Fibroblast of lung (primary cell): ENCODE measurements around the gene CMIP. TPM values are rescaled to one million over a fixed set of nuclear protein-coding genes. Genes with fewer than 3 reads are reported as not detected.

ENCODE experiments used
- DNase-seq, 2 donors: peaks; one replicate each; pipeline versions ENCODE4 v3.0.0 to v3.0.0-alpha.2; 2010; ENCODE audit warnings: low read depth in 2 of 2
- H2AFZ ChIP-seq: 2 replicates; pipeline ENCODE4 v1.5.1; 2012; ENCODE audit warnings: low read length, control low read depth, inconsistent platforms
- H3K27ac ChIP-seq: 2 replicates; pipeline ENCODE4 v1.5.1; 2011; ENCODE audit warnings: low read length, control low read depth; ENCODE audit not compliant: insufficient read depth
- H3K27me3 ChIP-seq: 2 replicates; pipeline ENCODE4 v1.5.1; 2011; ENCODE audit warnings: mild to moderate bottlenecking, low read length; ENCODE audit not compliant: control insufficient read depth, insufficient read depth
- H3K36me3 ChIP-seq: 2 replicates; pipeline ENCODE4 v1.5.1; 2011; ENCODE audit warnings: low read length; ENCODE audit not compliant: control insufficient read depth, insufficient read depth
- H3K4me1 ChIP-seq: 2 replicates; pipeline ENCODE4 v1.5.1; 2011; ENCODE audit warnings: low read length; ENCODE audit not compliant: control insufficient read depth, insufficient read depth; ENCODE audit errors: extremely low read depth
- H3K4me2 ChIP-seq: 2 replicates; pipeline ENCODE4 v1.5.1; 2011; ENCODE audit warnings: low read length, control low read depth; ENCODE audit not compliant: insufficient read depth; ENCODE audit errors: extremely low read depth
- H3K4me3 ChIP-seq, 4 experiments: fragments of 200-600 bp in 1 of 4; sonication (generic) in 1 of 4; replicated peaks in 1 of 4; 2 replicates each; pipeline ENCODE4 v1.5.1; 2011 to 2016; ENCODE audit warnings: low read length in 4 of 4, low read depth in 3 of 4, mild to moderate bottlenecking in 3 of 4, control low read depth in 2 of 4, inconsistent platforms in 1 of 4, mixed read lengths in 1 of 4; ENCODE audit not compliant: insufficient read depth in 1 of 4; ENCODE audit errors: control extremely low read depth in 1 of 4
- H3K79me2 ChIP-seq: 2 replicates; pipeline ENCODE4 v1.5.1; 2012; ENCODE audit warnings: mild to moderate bottlenecking, low read length, inconsistent platforms; ENCODE audit not compliant: control insufficient read depth, insufficient read depth
- H3K9ac ChIP-seq: 2 replicates; pipeline ENCODE4 v1.5.1; 2011; ENCODE audit warnings: mild to moderate bottlenecking, low read length, control low read depth; ENCODE audit not compliant: insufficient read depth
- H3K9me3 ChIP-seq: 2 replicates; pipeline ENCODE4 v1.5.1; 2012; ENCODE audit warnings: low read depth, low read length; ENCODE audit not compliant: control insufficient read depth, insufficient read depth
- H4K20me1 ChIP-seq: 2 replicates; pipeline ENCODE4 v1.5.1; 2011; ENCODE audit warnings: low read length; ENCODE audit not compliant: control insufficient read depth, insufficient read depth; ENCODE audit errors: extremely low read depth
- CTCF ChIP-seq, 2 donors: IDR thresholded peaks in 1 of 2; conservative IDR thresholded peaks in 1 of 2; 1 replicate in 1 of 2; 2 replicates in 1 of 2; pipeline ENCODE4 v1.5.1; 2011 to 2012; ENCODE audit warnings: low read length in 2 of 2, control low read depth in 1 of 2, inconsistent platforms in 1 of 2, low read depth in 1 of 2, mild to moderate bottlenecking in 1 of 2
- EZH2 ChIP-seq: IDR thresholded peaks from 2 replicates; pipeline ENCODE4 v1.5.1; 2012; ENCODE audit warnings: low read length, control low read depth, mild to moderate bottlenecking; ENCODE audit errors: missing control alignments
- polyA plus RNA-seq, 2 donors: library from polyadenylated mRNA; depleted of rRNA in 1 of 2; stranded (reverse) in 1 of 2; unstranded in 1 of 2; fragments of >200 nt; gene quantifications; 2 replicates each; pipeline ENCODE4 v1.2.1, GENCODE V29; 2011 to 2012; ENCODE audit warnings: missing spikeins in 1 of 2
- total RNA-seq: library from RNA; depleted of rRNA; stranded (reverse); fragments of >200 nt; gene quantifications from 2 replicates; pipeline ENCODE4 v1.2.1, GENCODE V29; 2014

Gene CMIP
- total and polyA plus RNA-seq, 2 donors (not counting 1 experiment from before 2014, with no cell fraction given) = 1.9 to 5.1 TPM

- Histone ChIP-seq H3K36me3 (no peaks in the 10 kb centered on the region), H3K27me3 (no peaks in the 10 kb centered on the region), H3K4me2 (no peak overlapping the region), H4K20me1 (no peaks in the 10 kb centered on the region), H3K9me3 (no peaks in the 10 kb centered on the region), H2AFZ (no peak overlapping the region), H3K9ac (no peak overlapping the region), H3K4me3 (no peak overlapping the region), H3K4me1 (no peaks in the 10 kb centered on the region), H3K79me2 (no peaks in the 10 kb centered on the region), H3K27ac (no peak overlapping the region)
- TF ChIP-seq CTCF (conservative IDR thresholded peaks at IDR 0.05 in 1 of 2, IDR thresholded peaks at IDR 0.05 in 1 of 2; ENCODE audit: low read depth in 1 of 2, low read length in 2 of 2) = no peak
- TF ChIP-seq EZH2 = no peak
- DNase-seq = no peak
Measured at GRCh38 chr16:81678326-81679095, 233.9 kb downstream of the CMIP start.

GRCh38 chr16:81679721-81680430, 235.3 kb downstream of the CMIP start:
- Histone ChIP-seq H3K4me1 (no peaks in the 10 kb centered on the region), H3K27me3 (no peaks in the 10 kb centered on the region), H3K27ac (no peak overlapping the region), H3K4me3 (no peak overlapping the region), H3K9me3 (no peaks in the 10 kb centered on the region), H4K20me1 (no peaks in the 10 kb centered on the region), H3K79me2 (no peaks in the 10 kb centered on the region), H3K9ac (no peak overlapping the region), H3K4me2 (no peak overlapping the region), H2AFZ (no peak overlapping the region), H3K36me3 (no peaks in the 10 kb centered on the region)
- TF ChIP-seq EZH2 (no peak), CTCF (conservative IDR thresholded peaks at IDR 0.05 in 1 of 2, IDR thresholded peaks at IDR 0.05 in 1 of 2; ENCODE audit: low read depth in 1 of 2, low read length in 2 of 2) (no peak)
- no peak for DNase-seq

GRCh38 chr16:81680444-81681275, 236.1 kb downstream of the CMIP start:
- no peaks in the 10 kb centered on the region for H3K36me3 ChIP-seq
- no peak for DNase-seq
- H3K4me3 ChIP-seq = no peak overlapping the region
- TF ChIP-seq CTCF (conservative IDR thresholded peaks at IDR 0.05 in 1 of 2, IDR thresholded peaks at IDR 0.05 in 1 of 2; ENCODE audit: low read depth in 1 of 2, low read length in 2 of 2) = no peak
- no peak for TF ChIP-seq EZH2
- H3K4me1 ChIP-seq = no peaks in the 10 kb centered on the region
- no peaks in the 10 kb centered on the region for H3K79me2 ChIP-seq
- no peaks in the 10 kb centered on the region for H3K9me3 ChIP-seq
- H2AFZ ChIP-seq = no peak overlapping the region
- H3K27ac ChIP-seq = no peak overlapping the region
- no peak overlapping the region for H3K4me2 ChIP-seq
- H4K20me1 ChIP-seq = no peaks in the 10 kb centered on the region
- H3K27me3 ChIP-seq = no peaks in the 10 kb centered on the region
- H3K9ac ChIP-seq = no peak overlapping the region
